DMS53 treated with DMSO at 0.1 percent for 48 hours (cell line): Measurements from ENCODE around the gene MAGI2.
"Not testable (repeated sequence)": the region's sequence is repeated elsewhere in the genome, so short reads cannot be mapped to it uniquely, and the experiment has no call there.

Source experiments
- DNase-seq: peaks from one replicate; lab custom pipeline; 2025; ENCODE audit not compliant: unreplicated experiment; lab: John Stamatoyannopoulos, UW

The MAGI2 gene

DNA sequence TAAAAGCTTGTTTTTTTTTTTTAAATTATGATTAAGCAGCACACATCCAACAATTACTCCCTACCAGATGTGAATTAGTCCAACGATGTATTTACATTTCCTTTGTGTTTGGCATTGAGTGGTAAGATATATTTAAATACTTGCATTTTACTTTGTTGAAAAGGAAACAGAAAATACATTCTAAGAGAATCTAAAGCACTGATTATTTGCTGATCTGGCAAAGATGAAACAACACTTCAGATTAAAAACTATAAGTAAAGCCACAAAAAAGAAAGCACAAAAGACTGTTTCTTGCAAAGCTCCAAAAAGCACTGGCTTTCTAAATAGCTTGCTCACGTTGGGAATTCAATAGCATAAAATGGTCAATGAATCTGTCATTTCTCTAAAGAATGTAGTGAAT is 1188.4 kb downstream of the MAGI2 start:
- DNase-seq = no peak

DNA sequence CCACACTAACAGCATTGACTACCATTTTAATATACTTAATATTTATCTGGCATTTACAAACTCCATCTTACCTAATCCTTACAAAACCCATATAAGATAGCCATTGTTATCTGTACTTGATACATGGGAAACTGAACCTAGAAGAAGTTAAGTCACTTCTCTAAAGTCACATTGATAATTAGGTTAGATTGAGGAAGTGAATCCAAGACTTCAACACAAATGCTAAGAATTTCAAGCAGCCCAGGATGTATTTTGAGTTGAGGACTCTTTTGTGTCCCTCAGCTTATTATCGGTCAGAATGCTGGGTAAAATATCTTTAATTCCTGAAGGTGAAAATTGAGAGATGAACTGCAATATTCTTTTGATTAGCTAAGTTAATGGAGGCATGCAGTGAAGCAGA is 1189.4 kb downstream of the MAGI2 start:
- DNase-seq = no peak

DNA sequence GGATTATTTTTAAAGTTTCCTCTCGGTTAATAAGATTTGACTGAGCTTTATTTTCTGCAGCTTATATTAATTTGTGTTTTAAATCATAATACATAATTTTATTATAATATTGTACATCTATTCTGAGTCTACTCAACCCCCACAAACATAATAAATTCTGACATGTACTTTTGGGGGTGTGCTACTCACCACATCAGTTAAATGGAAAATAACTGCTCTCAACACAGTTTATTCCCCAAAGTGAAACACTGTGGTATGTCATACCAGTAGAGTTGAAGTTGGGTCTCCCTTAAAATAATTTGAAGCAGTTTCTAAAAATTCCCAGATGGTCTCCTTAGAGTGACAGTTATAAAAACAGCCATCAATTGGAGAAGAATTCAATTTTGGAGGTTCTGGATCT is 1191.7 kb downstream of the MAGI2 start:
- no peak for DNase-seq

DNA sequence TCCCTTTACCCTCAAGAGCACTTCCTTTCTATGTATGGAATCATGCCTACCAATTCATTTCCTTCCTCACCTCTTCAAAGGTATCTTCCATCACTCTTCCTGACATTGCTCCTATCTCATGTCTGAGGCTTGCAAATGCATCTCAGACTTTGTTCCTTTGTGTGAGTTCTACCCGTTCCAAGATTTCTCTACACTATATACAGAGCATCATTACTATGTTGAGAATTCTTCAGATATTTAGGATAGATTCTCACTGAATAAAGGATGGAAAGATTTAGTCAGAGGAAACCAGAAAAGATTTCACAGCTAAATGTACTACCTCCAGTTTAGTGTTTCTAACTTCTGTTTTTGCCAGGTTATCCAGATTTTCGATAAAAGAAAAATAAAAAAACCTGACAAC is 1192.2 kb downstream of the MAGI2 start:
- no peak for DNase-seq

DNA sequence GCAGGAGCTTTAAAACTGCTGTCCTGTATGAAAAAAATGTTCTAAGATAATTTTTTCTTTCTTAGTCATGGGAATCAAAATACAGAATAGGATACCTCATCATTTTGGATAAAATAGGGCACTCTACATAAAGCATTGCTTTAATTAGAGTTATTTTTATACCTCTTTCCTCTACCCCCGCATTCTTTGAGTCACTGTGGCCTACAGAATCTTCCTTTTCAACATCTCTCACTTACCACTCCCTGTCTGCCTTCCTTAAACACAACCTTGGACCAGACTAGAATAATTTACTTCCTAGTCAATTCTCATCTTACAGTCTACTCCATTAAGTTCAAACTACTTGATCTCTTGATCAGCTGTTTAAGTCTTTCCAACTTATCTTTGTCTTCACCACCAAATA is 1192.6 kb downstream of the MAGI2 start:
- DNase-seq = no peak

DNA sequence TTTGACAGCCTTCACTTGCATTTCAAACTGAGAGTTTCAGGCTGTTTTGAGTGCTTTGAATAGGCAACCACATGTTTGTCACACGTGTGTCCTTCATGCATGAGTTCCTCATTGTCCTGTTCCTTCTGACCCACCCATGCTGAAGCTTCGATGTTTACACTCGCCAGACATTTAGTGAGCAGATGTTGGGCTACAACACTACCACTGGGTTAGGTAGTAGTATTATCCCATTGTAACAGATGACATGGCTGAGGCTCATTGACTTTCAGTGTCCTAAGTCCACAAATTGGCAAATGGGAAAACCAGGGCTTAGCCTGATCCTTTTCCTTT is 1198.8 kb downstream of the MAGI2 start:
- peak; percentile 78 for DNase-seq

DNA sequence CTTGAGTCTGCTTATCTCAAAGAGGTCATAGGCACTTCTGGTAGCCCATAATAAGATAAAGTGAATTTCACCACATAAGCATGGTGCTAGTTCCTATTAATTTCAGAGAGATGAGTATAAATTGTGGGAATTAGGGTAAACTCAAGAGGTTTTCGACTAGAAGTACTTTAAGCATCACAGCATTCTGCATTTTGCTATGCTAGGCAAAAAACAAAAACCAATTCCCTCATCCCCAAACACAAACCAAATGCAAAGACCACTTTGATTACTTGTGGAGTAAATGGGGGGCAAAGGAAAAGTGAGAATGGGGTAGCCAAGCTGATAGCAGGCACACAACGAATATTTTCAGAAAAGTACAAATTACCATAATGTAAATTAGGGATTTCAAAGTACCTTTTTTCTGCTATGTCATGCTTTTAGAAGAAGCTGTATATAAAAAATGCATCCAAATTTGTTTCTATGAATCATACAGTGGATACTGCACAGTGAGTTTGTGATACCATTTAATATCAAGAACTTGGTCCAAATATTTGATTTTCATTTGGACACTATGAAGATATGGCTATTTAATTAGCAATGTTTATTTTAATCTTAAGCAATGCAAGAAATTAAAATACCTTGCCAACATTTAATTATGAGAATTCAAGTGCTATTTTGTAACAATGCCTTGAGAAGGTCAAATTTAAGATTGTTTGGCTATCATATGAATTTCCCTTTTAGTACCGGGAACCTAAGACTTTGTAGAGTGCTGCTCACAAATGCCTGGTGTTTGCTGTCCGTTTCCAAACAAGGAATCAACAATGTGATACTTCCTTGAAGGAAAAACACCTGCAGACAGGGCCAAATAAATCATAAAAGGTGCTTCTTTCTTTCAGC is 1199.4 kb downstream of the MAGI2 start:
- no peak for DNase-seq

DNA sequence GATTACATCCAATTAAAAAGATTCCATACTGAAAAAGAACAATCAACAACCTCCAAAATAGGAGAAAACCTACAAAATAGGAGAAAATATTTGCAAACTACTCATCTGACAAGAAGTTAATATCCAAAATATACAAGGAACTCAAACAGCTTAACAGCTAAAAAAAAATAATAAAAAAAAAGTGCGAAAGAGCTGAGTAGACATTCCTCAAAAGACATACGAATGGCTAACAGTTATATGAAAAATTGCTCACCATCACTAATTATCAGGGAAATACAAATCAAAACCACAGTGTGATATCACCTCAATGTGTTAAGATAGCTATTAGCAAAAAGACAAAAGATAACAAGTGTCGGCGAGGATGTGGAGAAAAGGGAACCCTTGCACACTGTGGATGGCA is 1204.6 kb downstream of the MAGI2 start:
- no peak for DNase-seq

DNA sequence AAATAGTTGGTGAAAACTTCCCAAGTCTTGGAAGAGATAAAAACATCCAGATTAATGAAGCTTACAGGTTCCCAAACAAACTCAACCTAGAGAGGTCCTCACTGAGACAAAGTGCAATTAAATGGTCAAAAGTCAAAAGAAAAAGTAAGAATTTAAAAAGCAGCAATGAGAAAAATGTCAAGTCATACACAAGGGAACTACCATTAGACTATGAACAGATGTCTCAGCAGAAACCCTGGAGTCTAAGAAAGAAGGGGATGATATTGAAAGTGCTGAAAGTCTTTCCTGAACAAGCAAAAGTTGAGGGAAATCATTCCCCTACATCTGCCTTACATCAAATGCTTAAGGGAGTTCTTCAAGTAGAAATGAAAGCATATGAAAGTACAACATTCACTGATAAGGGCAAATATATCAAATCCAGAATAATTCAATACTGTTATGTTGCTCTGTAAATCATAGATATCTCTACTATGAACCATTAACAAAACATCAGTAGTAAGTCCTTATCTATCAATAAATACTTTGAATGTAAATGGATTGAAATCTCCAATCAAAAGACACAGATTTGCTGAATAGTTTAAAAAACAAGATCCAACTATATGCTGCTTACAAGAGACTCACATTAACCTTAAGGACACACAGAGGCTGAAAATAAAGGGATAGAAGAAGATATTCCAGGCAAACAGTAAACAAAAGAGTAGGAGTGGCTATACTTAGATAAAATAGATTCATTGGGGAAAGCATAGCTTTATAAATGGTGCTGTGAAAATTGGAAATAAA is 1205.4 kb downstream of the MAGI2 start:
- no peak for DNase-seq

DNA sequence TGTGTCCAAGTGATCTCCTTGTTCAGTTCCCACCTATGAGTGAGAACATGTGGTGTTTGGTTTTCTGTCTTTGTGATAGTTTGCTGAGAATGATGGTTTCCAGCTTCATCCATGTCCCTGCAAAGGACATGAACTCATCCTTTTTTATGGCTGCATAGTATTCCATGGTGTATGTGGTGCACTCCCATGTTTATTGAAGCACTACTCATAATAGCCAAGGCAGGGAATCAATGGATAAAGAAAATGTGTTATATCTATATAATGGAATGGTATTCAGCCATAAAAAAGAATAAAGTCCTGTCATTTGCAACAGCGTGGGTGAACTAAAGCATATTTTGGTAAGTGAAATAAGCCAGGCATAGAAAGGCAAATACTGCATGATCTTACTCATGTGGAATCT is 1213.3 kb downstream of the MAGI2 start:
- not testable (repeated sequence) for DNase-seq

DNA sequence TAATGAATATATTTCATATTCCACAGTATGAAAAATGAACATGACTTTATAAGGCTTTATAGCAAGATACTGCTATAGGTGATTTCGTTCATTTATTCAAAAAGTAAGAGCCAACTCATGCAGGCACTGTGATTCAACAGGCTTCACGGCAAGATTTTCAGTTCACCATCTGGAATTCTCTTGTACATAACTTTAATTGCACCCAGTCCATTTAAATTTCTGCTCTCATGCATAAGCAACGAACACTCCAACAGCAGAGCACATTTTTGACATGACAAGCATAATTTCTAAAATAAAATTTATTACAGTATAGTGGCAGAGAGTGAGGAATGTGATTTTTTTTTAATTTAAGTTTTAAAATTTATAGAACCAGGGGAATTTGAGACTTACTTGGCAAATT is 1218.8 kb downstream of the MAGI2 start:
- no peak for DNase-seq

DNA sequence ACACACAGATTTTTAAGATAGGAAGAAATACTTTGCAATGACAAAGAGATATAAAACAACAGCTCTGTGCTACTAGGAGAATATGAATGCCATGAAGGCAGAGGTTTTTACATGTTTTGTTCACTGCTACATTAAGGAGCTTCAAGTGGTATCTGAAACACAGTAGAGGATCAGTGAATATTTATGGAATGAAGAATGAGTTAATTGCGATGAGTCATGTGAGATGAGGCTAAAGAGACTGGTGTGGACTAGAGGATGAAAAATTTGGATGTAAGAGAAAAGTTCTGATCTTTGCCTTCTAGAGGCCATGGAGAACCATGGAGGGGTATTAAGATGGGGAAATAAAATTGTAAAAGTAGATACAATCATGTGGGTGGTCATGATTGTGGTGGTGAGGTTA is 1220.7 kb downstream of the MAGI2 start:
- DNase-seq = no peak

DNA sequence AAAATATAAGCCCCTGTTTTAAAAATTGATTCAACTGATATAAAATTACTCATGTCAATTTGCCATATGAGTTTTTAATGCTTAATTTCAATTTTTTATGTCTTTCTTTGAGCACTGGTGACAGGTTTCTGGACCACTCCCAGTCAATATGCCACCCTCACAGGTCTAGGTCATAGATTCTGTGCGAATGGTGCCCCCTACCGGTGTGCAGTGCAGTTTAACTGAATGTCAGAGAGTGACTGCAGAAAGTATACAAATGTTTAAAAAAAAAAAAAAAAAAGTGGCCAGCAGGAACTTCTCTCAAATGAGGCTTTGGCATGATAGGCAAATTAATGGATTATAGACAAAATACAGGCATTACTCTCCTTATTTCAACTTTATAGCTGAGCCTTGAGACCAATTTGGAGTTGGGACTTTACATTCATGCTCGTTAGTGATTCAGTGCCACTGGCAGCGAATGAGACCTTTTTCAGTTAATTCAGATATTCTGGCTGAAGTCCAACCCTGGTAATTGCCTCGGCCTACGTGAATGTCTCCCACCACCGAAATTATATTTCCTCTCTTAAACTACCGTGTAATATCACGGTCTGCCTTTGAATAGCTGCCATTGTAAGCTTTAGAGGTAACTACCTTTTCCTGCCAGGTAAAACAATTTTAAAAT is 1227.3 kb downstream of the MAGI2 start:
- DNase-seq = peak; percentile 48

DNA sequence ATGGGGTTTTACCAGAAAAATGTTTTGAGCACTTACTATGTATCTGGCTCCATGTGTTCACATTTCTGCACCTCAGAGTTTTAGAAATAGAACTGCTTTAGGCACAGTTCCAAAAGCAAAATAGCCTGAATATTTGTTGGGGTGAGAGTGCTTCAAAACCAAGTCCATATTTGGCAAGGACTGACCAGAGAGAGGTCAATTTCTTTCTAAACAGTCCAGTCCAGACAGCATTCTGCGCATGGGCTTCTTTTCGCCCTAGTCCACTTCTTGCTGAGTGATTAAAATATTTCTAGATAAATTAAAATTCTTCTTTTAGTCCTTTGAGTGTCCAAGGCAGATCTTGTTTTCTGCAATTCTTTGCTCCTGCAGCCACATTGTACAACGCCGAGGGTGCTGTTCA is 1227.9 kb downstream of the MAGI2 start:
- DNase-seq = no peak

DNA sequence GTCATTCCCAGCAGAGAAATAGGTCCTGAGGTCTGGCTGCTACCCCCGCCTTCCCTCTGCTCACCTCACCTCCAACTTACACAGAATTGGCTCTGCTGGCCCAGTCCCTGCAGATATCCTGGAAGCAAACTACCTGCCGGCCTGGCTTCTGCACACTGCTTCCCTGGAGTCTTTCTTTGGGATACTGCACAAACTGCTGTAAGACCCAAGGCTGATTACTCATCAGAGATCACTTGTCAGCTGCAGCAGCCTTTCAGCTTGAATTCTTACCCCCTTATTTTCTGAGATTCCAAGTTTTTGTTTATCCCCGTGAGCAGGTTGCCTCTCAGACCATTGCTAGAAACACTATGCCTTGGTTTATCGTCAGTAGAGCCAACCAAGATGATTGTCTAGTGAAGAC is 1228.5 kb downstream of the MAGI2 start:
- DNase-seq = no peak

DNA sequence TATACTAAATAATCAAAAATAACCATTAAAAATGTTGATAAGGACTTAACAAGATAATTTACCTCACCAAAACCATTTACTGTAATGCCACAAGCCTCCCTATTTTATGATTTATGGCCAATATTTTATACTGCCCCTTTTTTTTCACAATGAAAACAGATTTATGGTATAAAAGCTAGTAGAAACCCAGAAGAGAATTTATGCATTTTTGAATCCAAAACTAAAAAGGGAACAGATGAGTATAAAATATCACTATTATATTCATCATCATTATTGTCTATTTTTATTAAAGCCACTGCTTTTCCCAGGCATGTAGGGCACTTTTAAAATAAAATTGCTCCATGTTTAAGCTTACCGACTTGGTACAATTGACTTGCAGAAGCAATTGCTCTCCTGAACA is 1229.9 kb downstream of the MAGI2 start:
- no peak for DNase-seq

DNA sequence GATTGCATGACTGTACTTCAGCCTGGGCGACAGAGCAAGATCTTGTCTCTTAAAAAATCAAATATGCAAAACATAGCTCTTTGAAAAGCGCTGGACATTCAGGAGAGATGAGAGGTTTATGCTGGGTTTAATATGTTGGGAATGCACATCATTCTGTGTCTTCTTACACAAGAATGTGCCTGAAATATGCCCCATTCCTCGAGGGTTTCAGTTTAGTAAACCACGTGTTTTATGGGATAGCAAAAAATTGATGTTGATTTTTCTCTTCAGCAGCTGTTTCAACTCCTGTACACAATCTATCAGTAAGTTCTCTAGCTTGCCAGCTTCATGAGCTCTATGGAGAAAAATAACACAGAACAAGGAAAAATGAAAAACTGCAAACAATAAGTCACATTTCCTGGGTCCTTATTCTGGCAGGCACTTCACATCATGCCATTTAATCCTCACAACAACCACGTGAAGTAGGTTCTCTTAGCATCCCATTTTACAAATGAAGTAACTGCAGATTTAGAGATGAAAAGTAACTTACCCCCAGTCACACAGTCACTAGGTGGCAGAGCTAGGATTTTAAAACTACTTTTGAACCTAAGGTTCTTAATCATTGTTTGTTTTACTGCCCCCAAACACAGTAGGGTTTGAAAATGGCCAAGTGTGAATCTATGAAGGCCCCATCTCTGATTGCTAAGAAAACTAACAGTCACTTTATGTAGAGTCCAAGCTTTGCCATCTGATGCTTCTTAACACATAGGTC is 1231.3 kb downstream of the MAGI2 start:
- DNase-seq = no peak

DNA sequence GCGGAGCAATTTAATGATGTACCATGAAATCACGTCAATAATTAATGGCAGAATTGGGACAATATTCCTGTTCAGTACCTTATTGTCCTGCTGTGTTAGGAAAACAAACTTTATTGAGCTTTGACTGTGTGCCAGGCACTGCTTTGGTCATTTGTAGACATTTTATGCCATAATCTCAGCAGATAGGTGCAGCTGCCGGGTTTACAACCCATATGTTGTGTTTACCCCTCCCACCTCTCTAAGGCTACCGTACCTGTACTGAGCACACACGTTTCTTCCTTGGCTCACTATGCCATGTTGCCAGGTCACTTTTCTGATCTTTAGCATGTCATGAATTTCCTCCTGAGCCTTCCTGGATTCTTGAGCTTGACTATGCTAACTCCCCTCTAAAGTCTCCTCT is 1232.7 kb downstream of the MAGI2 start:
- no peak for DNase-seq

DNA sequence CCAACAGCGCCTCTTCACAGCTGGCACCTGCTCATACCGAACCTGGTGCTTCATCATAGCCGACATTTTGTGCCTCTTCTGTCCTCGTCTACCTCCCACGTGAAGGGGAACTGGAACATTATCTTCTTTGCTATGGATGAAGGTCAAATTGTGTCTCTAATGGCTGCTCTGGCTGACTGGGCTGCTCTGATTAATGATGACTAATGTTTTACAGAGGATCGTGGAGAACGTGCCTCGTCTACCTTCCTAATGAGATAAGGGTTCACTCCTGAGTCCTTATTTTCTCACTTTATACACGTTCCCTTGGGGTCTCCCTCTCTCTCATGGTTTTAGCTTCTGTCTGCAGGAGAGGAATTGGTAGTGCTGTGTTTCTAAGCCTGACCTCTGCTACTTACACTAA is 1234.6 kb downstream of the MAGI2 start:
- DNase-seq = no peak

DNA sequence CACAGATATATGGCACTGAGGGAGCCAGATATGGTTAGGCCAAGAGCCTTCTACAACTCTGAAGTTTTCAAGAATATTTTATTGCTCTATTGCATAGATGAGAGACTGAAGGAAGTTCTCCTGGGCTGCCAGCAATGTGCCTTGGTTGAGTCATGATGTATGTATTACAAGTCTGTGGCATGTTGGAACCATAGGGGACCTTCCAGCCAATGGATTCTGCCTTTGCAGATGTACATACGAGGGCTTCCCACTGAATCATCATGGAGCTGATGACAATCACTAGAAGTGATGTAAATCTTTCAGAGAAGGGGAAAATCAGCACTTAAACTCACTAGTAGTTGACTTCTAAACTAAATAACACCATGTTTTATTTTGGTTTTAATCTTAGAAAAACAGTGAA is 1235.4 kb downstream of the MAGI2 start:
- DNase-seq = no peak

DNA sequence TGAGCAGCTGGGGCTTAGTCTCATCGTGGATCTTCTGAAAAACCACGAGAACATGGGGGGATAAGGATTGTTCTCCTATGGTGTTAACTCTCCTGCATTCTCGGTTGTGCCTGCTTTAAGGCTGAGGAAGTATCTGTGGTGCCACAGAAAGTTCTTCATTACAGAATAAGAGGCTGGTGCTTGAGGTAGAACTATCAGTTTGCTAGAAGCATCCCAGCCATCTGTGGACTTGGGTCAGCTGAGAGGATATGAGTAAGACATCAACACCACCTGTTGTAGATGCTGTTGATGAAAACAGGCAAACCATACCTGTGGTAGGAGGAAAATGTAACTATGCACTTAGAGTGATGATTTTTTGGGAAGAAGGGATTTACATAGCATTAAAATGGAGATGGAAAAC is 1238.3 kb downstream of the MAGI2 start:
- DNase-seq = no peak
